Naive thymus-derived CD4-positive, alpha-beta T cell (primary cell): ENCODE results near the gene TSFM. TPM values are rescaled to one million over a fixed set of nuclear protein-coding genes. Genes with fewer than 3 reads are reported as not detected.
A peak's percentile ranks its signal among the peaks of the same experiment; 100 is the strongest.

Experiments used
- ATAC-seq: fragments of 150-1000 bp; cut with Tn5 transposase; 2 replicates; pipeline ENCODE4 v1.10.0; 2021; ENCODE audit warnings: mild to moderate bottlenecking, moderate library complexity
- CTCF ChIA-PET: fragments of 350-600 bp; sonication (Branson Sonifier 250); formaldehyde crosslinking; loops from one replicate; lab custom pipeline; 2021; ENCODE audit warnings: antibody characterized with exemption; lab: Charles Lee
- POLR2A ChIA-PET: fragments of 350-600 bp; sonication (Branson Sonifier 250); formaldehyde crosslinking; loops from one replicate; lab custom pipeline; 2021; ENCODE audit warnings: antibody characterized with exemption, inconsistent platforms; lab: Charles Lee
- DNase-seq, 9 donors: peaks; one replicate each; pipeline versions ENCODE4 v3.0.0 to v3.0.0-alpha.2; 2020 to 2022; ENCODE audit warnings: mixed read lengths in 1 of 9
- H3K27ac ChIP-seq: one replicate; pipeline ENCODE4 v1.7.0; 2013; ENCODE audit warnings: mild to moderate bottlenecking, low read depth, low read length, moderate library complexity
- H3K27me3 ChIP-seq, 2 donors: one replicate each; pipeline ENCODE4 v1.7.0; 2013; ENCODE audit warnings: low read length in 2 of 2, mild to moderate bottlenecking in 2 of 2, moderate library complexity in 2 of 2; ENCODE audit not compliant: control insufficient read depth in 2 of 2, insufficient read depth in 2 of 2
- H3K36me3 ChIP-seq, 3 experiments: 1 replicate in 2 of 3; 2 replicates in 1 of 3; pipeline ENCODE4 v1.7.0; 2013; ENCODE audit warnings: low read length in 3 of 3, mild to moderate bottlenecking in 3 of 3, moderate library complexity in 1 of 3; ENCODE audit not compliant: insufficient read depth in 3 of 3, control insufficient read depth in 2 of 3
- H3K4me1 ChIP-seq, 2 donors: one replicate each; pipeline ENCODE4 v1.7.0; 2013; ENCODE audit warnings: low read length in 2 of 2, mild to moderate bottlenecking in 2 of 2, moderate library complexity in 1 of 2; ENCODE audit not compliant: control insufficient read depth in 2 of 2, insufficient read depth in 2 of 2
- H3K4me3 ChIP-seq: 2 replicates; pipeline ENCODE4 v1.7.0; 2013; ENCODE audit warnings: mild to moderate bottlenecking, low read length
- H3K9me3 ChIP-seq, 3 experiments: 1 replicate in 2 of 3; 2 replicates in 1 of 3; pipeline ENCODE4 v1.7.0; 2013; ENCODE audit warnings: low read length in 3 of 3; ENCODE audit not compliant: control insufficient read depth in 2 of 3
- H3K27ac Mint-ChIP-seq, 9 donors: one replicate each; pipeline ENCODE4 v1.8.0; 2020 to 2022; ENCODE audit warnings: mixed read lengths in 9 of 9, mild to moderate bottlenecking in 8 of 9, moderate library complexity in 5 of 9, inconsistent platforms in 2 of 9
- H3K27me3 Mint-ChIP-seq, 5 donors: one replicate each; pipeline ENCODE4 v1.8.0; 2021 to 2022; ENCODE audit warnings: mixed read lengths in 5 of 5, mild to moderate bottlenecking in 1 of 5
- H3K36me3 Mint-ChIP-seq, 5 donors: one replicate each; pipeline ENCODE4 v1.8.0; 2020 to 2022; ENCODE audit warnings: mixed read lengths in 5 of 5, mild to moderate bottlenecking in 3 of 5, inconsistent platforms in 1 of 5
- H3K4me1 Mint-ChIP-seq, 7 donors: one replicate each; pipeline ENCODE4 v1.8.0; 2020 to 2022; ENCODE audit warnings: mixed read lengths in 7 of 7, mild to moderate bottlenecking in 3 of 7, inconsistent platforms in 1 of 7
- H3K4me3 Mint-ChIP-seq, 10 donors: one replicate each; pipeline ENCODE4 v1.8.0; 2020 to 2022; ENCODE audit warnings: mild to moderate bottlenecking in 10 of 10, mixed read lengths in 10 of 10, moderate library complexity in 6 of 10, inconsistent platforms in 2 of 10
- H3K9me3 Mint-ChIP-seq, 11 donors: one replicate each; pipeline ENCODE4 v1.8.0; 2020 to 2022; ENCODE audit warnings: mixed read lengths in 11 of 11, mild to moderate bottlenecking in 4 of 11, inconsistent platforms in 1 of 11, moderate library complexity in 1 of 11
- intact Hi-C, 2 donors: fragments of 100-400 bp; cut with micrococcal nuclease; formaldehyde crosslinking; loops; one replicate each; pipeline ENCODE4 v1.15.1; 2023
- polyA plus RNA-seq, 2 donors: library from polyadenylated mRNA; unstranded; fragments of 300-500 nt; fragmentation: Illumina TruSeq; gene quantifications; one replicate each; pipeline ENCODE4 v1.2.3, GENCODE V29; 2021
- total RNA-seq, 6 experiments: library from RNA in 5 of 6; stranded (reverse) in 5 of 6; gene quantifications; 1 replicate in 5 of 6; 2 replicates in 1 of 6; pipeline ENCODE4 v1.2.3 and lab custom pipeline; 2021 to 2026

The TSFM gene
- total and polyA plus RNA-seq, 7 experiments from 2014 or later: 17.8 to 34.9 (median 24.7) TPM

- Histone ChIP-seq H3K36me3 (peaks cover 33 to 82% (median 44%) of the 10 kb centered on the region in 3 experiments), H3K9me3 (no peaks in the 10 kb centered on the region), H3K27ac (no peak overlapping the region), H3K4me3 (no peak overlapping the region), H3K4me1 (no peaks in the 10 kb centered on the region), H3K27me3 (no peaks in the 10 kb centered on the region)
- POLR2A ChIA-PET: interaction anchor here (0.7 to 1.8 kb wide), 2 partner anchors 15 to 79 kb away, joined by 3 to 6 read pairs; no protein-coding TSS in a partner anchor
- peak overlapping the region in 4 of 9 donors; percentile 39 to 76 (median 68) for H3K27ac Mint-ChIP-seq
- peaks cover 0 to 1% (median 0%) of the 10 kb centered on the region in 11 donors for H3K9me3 Mint-ChIP-seq
- CTCF ChIA-PET: interaction anchor here (1.1 to 1.6 kb wide), 2 partner anchors 9 to 80 kb away, joined by 3 to 4 read pairs; no protein-coding TSS in a partner anchor
- H3K36me3 Mint-ChIP-seq: peaks cover 9 to 45% (median 21%) of the 10 kb centered on the region in 5 donors
- DNase-seq (no peak), ATAC-seq (no peak)
- H3K4me1 Mint-ChIP-seq: peaks cover 0 to 17% (median 9%) of the 10 kb centered on the region in 7 donors
- no peak overlapping the region for H3K4me3 Mint-ChIP-seq
- intact Hi-C loops: no loop called here
- H3K27me3 Mint-ChIP-seq: no peaks in the 10 kb centered on the region
These were observed 40.7 kb downstream of the TSFM start for GRCh38 chr12:57823131-57823907.

- Mint-ChIP-seq H3K4me3 (no peak overlapping the region), H3K27ac (peak overlapping the region in 4 of 9 donors; percentile 39 to 76 (median 68)), H3K36me3 (peaks cover 9 to 52% (median 24%) of the 10 kb centered on the region in 5 donors), H3K9me3 (no peaks in the 10 kb centered on the region), H3K27me3 (no peaks in the 10 kb centered on the region), H3K4me1 (peaks cover 3 to 25% (median 15%) of the 10 kb centered on the region in 7 donors)
- Histone ChIP-seq H3K27ac (no peak overlapping the region), H3K9me3 (no peaks in the 10 kb centered on the region), H3K4me1 (peaks cover 0 to 1% of the 10 kb centered on the region in 2 donors), H3K4me3 (no peak overlapping the region), H3K27me3 (no peaks in the 10 kb centered on the region), H3K36me3 (peaks cover 33 to 89% (median 50%) of the 10 kb centered on the region in 3 experiments)
- ATAC-seq: no peak
- ChIA-PET CTCF (interaction anchor here (1.1 kb wide), 1 partner anchor 9 kb away, joined by 3 read pairs; no protein-coding TSS in a partner anchor), POLR2A (interaction anchor here (1.8 kb wide), 1 partner anchor 14 kb away, joined by 6 read pairs; no protein-coding TSS in a partner anchor)
- intact Hi-C loops: no loop called here
- no peak for DNase-seq
These were observed 41.5 kb downstream of the TSFM start for GRCh38 chr12:57823908-57824640.

- Histone ChIP-seq H3K4me3 (no peak overlapping the region), H3K27ac (peak overlapping the region; percentile 32), H3K9me3 (no peaks in the 10 kb centered on the region), H3K27me3 (no peaks in the 10 kb centered on the region), H3K4me1 (peaks cover 0 to 15% of the 10 kb centered on the region in 2 donors), H3K36me3 (peaks cover 33 to 94% (median 53%) of the 10 kb centered on the region in 3 experiments)
- intact Hi-C loops: no loop called here
- H3K27me3 Mint-ChIP-seq: no peaks in the 10 kb centered on the region
- peak overlapping the region in 8 of 9 donors; percentile 23 to 80 (median 68) for H3K27ac Mint-ChIP-seq
- ChIA-PET CTCF (interaction anchor here (0.8 to 1.3 kb wide), 4 partner anchors 22 to 80 kb away, joined by 3 to 4 read pairs (median 3); no protein-coding TSS in a partner anchor), POLR2A (interaction anchor here (0.9 to 1.0 kb wide), 2 partner anchors 13 to 19 kb away, joined by 3 to 6 read pairs; no protein-coding TSS in a partner anchor)
- no peak overlapping the region for H3K4me3 Mint-ChIP-seq
- no peak for DNase-seq
- H3K4me1 Mint-ChIP-seq: peaks cover 12 to 39% (median 21%) of the 10 kb centered on the region in 7 donors
- no peaks in the 10 kb centered on the region for H3K9me3 Mint-ChIP-seq
- no peak for ATAC-seq
- H3K36me3 Mint-ChIP-seq: peaks cover 9 to 55% (median 24%) of the 10 kb centered on the region in 5 donors
These were observed 42.9 kb downstream of the TSFM start for GRCh38 chr12:57825451-57825850.

GRCh38 chr12:57826400-57826799 lies 43.8 kb downstream of the TSFM start:
- H3K27ac ChIP-seq: peak overlapping the region; percentile 25
- ATAC-seq: no peak
- intact Hi-C loops: no loop called here
- ChIA-PET CTCF (interaction anchor here (0.9 kb wide), 1 partner anchor 68 kb away, joined by 3 read pairs; no protein-coding TSS in a partner anchor), POLR2A (no interaction called here)
- H3K4me1 ChIP-seq: peaks cover 4 to 23% of the 10 kb centered on the region in 2 donors
- no peak for DNase-seq
- Mint-ChIP-seq H3K4me1 (peaks cover 17 to 46% (median 26%) of the 10 kb centered on the region in 7 donors), H3K9me3 (no peaks in the 10 kb centered on the region), H3K36me3 (peaks cover 9 to 48% (median 24%) of the 10 kb centered on the region in 5 donors), H3K27ac (peak overlapping the region in 5 of 9 donors; percentile 34 to 72 (median 65)), H3K4me3 (no peak overlapping the region), H3K27me3 (no peaks in the 10 kb centered on the region)
- H3K27me3 ChIP-seq: no peaks in the 10 kb centered on the region
- peaks cover 33 to 84% (median 53%) of the 10 kb centered on the region in 3 experiments for H3K36me3 ChIP-seq
- H3K4me3 ChIP-seq: no peak overlapping the region
- no peaks in the 10 kb centered on the region for H3K9me3 ChIP-seq

GRCh38 chr12:57826966-57827365 lies 44.4 kb downstream of the TSFM start:
- POLR2A ChIA-PET: interaction anchor here (0.6 kb wide), 1 partner anchor 41 kb away, joined by 3 read pairs; no protein-coding TSS in a partner anchor
- H3K27ac ChIP-seq: peak overlapping the region; percentile 25
- peaks cover 10 to 28% of the 10 kb centered on the region in 2 donors for H3K4me1 ChIP-seq

More at GRCh38 chr12:57826966-57827365, 44.4 kb downstream of the TSFM start:
- no peaks in the 10 kb centered on the region for H3K27me3 ChIP-seq
- Mint-ChIP-seq H3K4me3 (no peak overlapping the region), H3K9me3 (no peaks in the 10 kb centered on the region), H3K27ac (peak overlapping the region in 6 of 9 donors; percentile 34 to 82 (median 69)), H3K27me3 (no peaks in the 10 kb centered on the region), H3K4me1 (peaks cover 21 to 52% (median 31%) of the 10 kb centered on the region in 7 donors), H3K36me3 (peaks cover 9 to 44% (median 24%) of the 10 kb centered on the region in 5 donors)
- DNase-seq (no peak), ATAC-seq (no peak)
- H3K9me3 ChIP-seq: no peaks in the 10 kb centered on the region
- no peak overlapping the region for H3K4me3 ChIP-seq
- intact Hi-C loops: no loop called here
- CTCF ChIA-PET: interaction anchor here (0.8 to 1.0 kb wide), 2 partner anchors 72 to 78 kb away, joined by 3 to 4 read pairs; no protein-coding TSS in a partner anchor
- H3K36me3 ChIP-seq: peaks cover 33 to 79% (median 53%) of the 10 kb centered on the region in 3 experiments
